Posterior vena cava (tissue), 2 donors: ENCODE measurements around the gene LPIN1. TPM values are rescaled to one million over a fixed set of nuclear protein-coding genes. Genes with fewer than 3 reads are reported as not detected.
"Not testable (repeated sequence)": the region's sequence is repeated elsewhere in the genome, so short reads cannot be mapped to it uniquely, and the experiment has no call there.

Experiments used
- DNase-seq: peaks from one replicate; pipeline ENCODE4 v3.0.0-alpha.2; 2020; ENCODE audit warnings: low spot score
- intact Hi-C, 2 donors: fragments of 100-400 bp; cut with DNase I; formaldehyde crosslinking; loops; one replicate each; pipeline versions ENCODE4 v1.14.1 to v1.14.2; 2022 to 2023
- total RNA-seq, 2 donors: library from RNA; stranded (reverse); fragmentation: NEBNext Ultra II Directional; extraction: Animal tissue kit (Norgen Biotek cat#: 25700); gene quantifications; one replicate each; pipeline ENCODE4 v1.2.1, GENCODE V29; 2021
- donor health status: DM: yes; HTN: yes; CAD: no.
- donor health status: DM: yes; HTN: yes; CAD: no.

The LPIN1 gene
- total RNA-seq, 2 donors from 2014 or later = 24.2 to 26.8 TPM

DNA sequence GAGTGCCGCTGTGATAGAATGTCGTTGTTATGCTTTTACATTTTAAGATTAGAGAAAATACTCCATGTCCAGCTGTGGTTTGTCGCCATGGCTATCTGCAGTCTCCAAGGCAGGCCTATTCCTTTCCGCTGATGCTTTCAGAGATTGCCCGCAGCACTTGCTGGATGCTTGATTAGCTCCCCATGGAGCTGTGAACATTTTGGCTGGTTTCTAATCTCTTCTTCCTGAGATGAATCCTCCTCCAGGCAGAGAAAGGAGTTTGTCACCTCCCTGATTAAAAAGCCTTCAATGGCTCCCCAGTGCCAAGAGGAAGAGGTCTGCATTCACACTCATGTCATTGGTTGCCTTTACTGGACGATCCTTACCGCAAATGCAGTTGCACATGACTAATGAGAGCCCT, 32.6 kb upstream of the LPIN1 start:
- DNase-seq = no peak
- intact Hi-C loops = no loop called here

DNA sequence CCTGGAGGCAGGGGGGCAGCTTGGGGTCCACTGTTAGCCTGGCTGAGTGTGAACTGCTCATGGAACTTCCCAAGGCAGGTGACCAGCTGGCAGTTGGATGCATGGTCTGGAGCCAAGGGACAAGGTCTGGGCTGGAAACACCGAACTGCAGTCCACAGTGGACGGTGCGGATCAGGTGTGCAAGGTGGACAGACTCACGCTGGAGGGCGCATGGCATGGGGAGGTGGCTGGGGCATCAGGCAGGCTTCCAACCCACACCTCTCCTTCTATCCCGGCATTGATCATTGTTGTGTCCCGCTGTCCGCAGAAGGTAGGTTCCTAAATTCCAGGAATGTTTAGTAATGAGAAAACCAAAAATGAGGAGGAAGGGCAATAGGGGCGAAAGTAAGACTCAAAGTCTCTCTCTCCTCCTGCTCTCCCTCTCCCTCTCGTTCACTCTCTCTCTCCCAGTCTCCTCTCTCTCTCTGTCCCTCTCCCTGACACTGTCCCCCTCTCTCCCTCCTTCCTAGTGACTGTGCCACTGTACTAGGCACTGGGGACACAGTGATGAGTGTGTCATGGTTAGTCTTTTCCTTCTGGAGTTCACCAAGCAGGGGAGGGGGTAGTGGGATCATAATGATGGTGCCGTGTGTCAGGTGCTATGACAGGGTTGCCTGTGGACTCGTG, 30.3 kb upstream of the LPIN1 start:
- intact Hi-C loops = no loop called here

DNA sequence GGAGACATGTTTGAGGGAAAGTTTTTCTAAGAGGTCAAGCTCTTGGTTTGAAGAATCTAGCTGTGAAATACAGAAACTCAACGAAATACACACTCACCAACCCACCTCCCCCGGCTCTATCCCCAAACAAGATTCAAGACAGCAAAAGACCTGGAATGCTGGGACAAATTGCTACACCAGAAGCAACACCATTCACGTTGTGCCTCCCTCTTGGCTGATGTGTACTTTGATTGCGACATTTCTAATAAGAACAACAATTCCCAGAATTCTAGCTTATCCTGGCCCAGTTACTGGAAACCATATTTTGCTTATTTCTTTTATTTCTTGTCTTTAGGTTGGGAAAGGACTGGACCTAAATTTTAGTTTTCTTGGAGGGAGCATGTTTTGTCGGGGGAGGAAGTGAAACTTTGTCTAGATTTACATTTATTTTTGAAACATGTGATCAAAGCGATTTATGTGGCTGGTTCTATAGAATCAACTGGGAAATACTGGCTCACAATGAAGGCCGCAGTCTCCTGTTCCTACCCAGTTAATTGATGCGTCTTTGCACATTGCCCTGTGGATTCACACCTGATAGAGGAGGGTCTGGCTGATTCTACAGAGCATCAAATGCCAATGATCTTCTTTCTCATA, 29.6 kb upstream of the LPIN1 start:
- no peak for DNase-seq
- intact Hi-C loops = no loop called here

More for the DNA sequence above, 30.3 kb upstream of the LPIN1 start:
- no peak for DNase-seq

- intact Hi-C loops = no loop called here
- no peak for DNase-seq
These were observed 28.8 kb upstream of the LPIN1 start for GRCh38 chr2:11717623-11718022.

DNA sequence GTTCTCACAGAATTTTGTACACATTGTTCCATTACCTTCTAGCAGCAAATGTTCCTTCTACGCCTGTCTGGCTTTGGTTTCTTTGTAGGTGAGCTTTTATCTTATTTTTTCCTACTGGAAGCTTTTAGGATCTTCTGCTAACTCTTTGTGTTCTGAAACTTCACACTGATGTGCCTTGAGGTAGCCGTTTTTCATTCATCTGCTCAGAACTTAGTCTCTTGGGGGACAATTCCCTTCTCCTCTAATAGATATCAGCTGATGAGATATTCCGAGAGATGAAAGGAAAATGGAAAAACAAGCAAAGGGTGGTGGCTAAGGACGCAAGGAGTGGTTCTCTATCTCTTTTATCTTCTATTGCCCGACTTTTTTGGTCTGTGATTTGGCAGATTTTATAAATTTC, 27.8 kb upstream of the LPIN1 start:
- DNase-seq = no peak
- intact Hi-C loops = no loop called here

DNA sequence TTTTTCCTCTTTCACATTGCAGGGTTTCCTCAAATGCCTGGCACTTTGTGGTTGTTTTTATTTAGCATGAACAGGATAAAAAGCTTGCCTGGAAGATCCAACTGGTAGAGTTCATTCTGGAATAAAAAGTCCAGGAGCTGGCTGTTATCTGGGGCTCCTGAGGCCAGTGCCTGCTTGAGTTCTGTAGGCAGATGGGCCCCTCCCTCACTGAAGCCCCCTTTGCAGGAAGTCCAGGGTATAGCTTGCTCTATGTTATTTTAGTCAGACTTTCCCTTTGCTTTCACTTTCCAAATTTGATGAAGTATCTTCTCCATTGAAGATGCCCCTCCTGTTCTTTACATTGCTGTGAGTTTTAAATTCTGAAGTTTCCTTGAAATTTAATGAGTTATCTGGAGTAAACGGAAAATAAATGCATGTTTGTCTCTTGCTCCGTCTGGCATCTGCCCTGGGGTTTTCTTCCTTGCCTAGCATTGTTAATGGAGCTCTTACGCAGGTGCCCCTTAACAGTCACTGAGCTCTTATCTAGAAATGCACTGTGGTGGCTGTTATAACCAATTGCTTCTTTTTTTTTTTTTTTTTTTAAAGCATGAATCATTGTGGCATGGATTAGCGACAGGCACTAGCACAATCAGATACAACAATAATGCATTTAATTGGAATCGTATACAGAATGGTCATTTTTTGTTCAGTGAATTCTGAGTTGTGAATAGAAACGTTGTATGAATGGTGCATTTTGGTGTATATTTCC, 27.0 kb upstream of the LPIN1 start:
- intact Hi-C loops = no loop called here
- DNase-seq = no peak

DNA sequence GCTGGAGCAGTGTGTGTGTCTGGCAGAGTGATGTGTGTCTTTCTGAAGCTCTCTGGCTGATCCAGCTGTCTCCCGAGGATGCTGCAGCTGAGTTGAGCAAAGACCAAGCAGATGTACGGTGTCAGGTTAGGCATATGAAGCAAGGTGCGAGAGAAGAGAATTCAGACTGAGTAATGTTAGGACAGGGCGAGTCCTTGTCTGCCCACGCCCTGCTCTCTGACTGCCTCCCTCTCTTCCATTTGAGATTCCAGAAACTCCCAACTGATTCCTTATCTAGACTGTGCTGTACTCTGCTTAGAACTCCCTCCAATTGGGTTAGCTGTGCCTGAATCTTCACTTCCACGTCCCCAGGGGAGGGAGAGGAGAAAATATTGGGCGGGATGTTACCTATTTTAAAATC, 25.7 kb upstream of the LPIN1 start:
- DNase-seq = no peak
- intact Hi-C loops = no loop called here

GRCh38 chr2:11722292-11723060, 24.0 kb upstream of the LPIN1 start:
- intact Hi-C loops = no loop called here
- DNase-seq = no peak

DNA sequence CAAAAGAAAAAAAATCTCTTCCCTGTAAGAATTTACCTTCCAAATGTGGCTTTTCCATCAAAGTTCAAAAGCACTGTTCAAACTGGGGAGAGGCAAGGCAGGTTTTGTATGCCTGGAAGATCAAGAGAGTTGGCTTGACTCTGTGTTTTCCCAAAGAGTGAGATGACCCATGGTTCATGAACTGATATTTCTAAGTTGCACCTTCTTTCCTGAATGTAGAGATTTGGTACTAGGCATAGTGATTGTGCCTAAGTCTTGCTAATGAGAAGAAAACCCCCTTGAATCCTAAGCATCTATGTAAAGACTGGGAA, 23.4 kb upstream of the LPIN1 start:
- intact Hi-C loops = no loop called here
- no peak for DNase-seq

GRCh38 chr2:11724151-11724550, 22.3 kb upstream of the LPIN1 start:
- no peak for DNase-seq
- intact Hi-C loops = no loop called here

GRCh38 chr2:11726384-11726783, 20.0 kb upstream of the LPIN1 start:
- intact Hi-C loops = no loop called here
- no peak for DNase-seq

DNA sequence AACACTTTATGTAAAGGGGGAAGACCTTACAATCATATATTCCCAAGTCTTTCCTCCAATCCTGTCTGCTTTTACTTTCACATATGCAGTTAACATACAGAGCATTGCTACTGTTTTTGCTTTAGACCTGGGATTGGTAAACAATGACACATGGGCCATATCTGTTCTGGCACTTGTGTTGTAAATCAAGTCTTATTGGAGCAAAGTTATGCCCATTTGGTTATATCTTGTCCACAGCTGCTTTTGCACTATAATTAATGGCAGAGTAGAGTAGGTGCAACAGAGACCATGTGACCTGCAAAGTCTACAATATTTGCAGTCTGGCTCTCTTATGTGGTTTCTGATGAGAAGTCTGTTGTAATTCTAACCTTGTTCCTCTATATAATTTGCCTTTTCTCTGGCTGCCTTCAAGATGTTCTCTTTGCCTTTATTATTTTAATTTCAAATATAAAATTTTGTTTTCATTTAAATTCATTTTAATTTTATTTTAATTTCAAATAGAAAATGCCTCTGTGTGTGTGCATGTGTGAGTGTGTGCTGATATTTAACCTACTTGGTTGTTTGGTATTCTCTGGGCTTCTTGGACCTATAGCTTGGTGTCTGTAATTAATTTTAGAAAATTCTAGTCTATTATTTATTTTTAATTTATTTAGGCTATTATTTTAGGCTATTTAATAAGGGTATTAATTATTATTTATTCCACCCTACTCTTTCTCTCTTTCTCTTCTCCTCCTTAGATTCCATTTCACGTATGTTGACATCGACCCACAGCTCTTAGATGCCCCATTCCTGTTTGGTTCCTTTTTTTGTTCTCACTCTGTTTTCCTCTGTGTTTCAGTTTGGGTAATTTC, 16.8 kb upstream of the LPIN1 start:
- intact Hi-C loops = no loop called here
- no peak for DNase-seq

- DNase-seq, intact Hi-C loops: not testable (repeated sequence)
These were observed 15.0 kb upstream of the LPIN1 start for GRCh38 chr2:11731214-11731984.

- no peak for DNase-seq
- intact Hi-C loops = no loop called here
These were observed 13.8 kb upstream of the LPIN1 start for GRCh38 chr2:11732587-11732986.

DNA sequence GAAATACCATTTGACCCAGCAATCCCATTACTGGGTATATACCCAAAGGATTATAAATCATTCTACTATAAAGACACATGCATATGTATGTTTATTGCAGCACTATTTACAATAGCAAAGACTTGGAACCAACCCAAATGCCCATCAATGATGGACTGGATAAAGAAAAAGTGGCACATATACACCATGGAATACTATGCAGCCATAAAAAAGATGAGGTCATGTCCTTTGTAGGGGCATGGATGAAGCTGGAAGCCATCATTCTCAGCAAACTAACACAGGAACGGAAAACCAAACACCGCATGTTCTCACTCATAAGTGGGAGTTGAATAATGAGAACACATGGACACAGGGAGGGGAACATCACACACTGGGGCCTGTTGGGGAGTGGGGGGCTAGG, 8.6 kb upstream of the LPIN1 start:
- intact Hi-C loops, DNase-seq: not testable (repeated sequence)

DNA sequence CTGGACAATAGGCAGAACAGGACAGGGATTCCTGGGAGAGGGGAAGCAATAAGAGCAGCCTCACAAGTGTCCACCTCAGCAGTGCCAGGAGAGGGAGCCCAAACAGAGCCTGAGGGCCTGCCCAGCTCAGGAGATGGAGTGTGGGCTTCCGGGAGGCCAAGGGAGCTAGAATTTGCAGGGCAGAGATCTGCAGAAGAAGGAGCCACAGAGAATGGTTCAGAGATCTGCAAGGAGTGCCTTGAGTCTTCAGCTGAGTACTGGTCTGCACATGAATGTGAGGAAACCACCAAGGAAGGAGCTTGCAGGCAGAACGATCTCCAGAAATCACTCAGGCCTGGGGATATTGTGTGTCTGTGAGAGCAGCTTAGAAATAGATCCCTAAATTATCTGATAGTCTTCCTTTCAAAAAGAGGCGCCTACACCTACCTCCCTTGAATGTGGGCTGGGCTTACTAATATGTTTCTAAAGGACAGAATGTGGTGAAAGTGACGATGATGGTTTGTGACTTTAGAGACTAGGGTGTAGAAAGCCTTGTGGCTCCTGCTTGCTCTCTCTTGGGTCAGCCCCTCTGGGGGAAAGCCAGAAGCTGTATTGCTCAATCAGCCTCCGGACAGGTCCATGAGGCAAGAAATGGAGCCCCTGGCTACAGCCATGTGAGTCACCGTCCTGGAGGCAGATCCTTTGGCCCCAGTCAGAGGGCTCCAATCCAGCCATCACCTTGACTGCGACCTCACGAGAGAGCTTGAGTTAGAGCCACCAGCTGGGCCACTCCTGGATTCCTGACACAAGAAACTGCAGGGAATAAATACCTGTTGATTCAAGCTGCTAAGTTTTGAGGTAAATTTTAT, 7.6 kb upstream of the LPIN1 start:
- DNase-seq = peak; percentile 93
- intact Hi-C loops = no loop called here

GRCh38 chr2:11740723-11741122, 5.7 kb upstream of the LPIN1 start:
- intact Hi-C loops = no loop called here
- no peak for DNase-seq

DNA sequence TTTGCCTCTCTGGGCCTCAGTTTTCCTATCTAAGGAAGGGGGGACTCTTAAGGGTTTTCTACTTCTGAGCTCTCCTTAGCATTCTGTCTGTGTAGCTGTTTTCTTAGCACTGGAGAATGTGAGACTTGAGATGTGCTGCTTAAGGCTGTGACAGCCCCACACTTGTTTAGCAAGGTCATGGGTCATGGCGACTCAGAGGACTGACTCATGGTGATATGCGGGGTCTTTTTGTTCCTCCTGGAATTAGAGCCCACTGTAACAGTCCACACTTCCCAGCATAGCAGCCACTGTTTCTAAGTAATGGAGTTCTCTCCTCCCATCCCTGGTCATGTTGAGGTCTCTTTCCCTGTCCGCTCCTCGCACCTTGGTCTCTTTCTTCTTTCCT, 4.1 kb upstream of the LPIN1 start:
- intact Hi-C loops = no loop called here
- no peak for DNase-seq
